Measurements from ENCODE around the gene ZNRF3. TPM values are rescaled to one million over a fixed set of nuclear protein-coding genes. Genes with fewer than 3 reads are reported as not detected.
"Not testable (repeated sequence)": the region's sequence is repeated elsewhere in the genome, so short reads cannot be mapped to it uniquely, and the experiment has no call there.

The ZNRF3 gene
- total RNA-seq, 1 donor from 2014 or later = 0.69 TPM

DNA sequence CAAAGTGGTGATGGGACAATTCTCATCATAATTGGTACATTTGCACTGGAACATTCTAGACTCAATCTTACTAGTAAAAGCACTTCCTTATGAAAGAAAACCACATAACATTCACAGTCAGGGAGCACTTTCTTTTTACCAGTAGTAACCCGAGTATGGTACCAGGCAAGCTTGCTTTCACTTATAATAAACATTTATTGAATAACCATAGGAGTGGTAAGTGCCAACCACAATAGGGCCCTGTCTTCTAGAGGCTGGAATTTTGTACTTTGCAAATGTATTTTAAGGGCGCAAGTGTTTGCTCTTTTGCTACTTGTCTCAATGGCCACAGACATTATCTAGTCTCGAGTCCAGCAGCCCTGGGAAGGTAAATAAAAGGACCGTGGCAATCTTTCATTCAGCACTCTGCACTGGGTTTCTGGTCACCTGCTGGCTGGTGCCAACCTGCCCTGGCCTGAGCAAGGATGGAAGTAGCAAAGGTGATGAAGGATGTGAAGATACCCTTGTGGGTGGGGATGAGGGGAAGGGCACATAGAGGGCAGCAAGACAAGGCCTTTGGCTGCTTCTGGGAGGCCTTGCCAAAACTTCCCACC is 154.1 kb downstream of the ZNRF3 start:
- Mint-ChIP-seq H3K9me3 (no peaks in the 10 kb centered on the region), H3K27me3 (peaks cover 11% of the 10 kb centered on the region), H3K36me3 (ENCODE audit: low read depth) (no peaks in the 10 kb centered on the region), H3K4me3 (no peak overlapping the region), H3K27ac (no peak overlapping the region), H3K4me1 (no peaks in the 10 kb centered on the region)
- TF ChIP-seq, protein P1, sequence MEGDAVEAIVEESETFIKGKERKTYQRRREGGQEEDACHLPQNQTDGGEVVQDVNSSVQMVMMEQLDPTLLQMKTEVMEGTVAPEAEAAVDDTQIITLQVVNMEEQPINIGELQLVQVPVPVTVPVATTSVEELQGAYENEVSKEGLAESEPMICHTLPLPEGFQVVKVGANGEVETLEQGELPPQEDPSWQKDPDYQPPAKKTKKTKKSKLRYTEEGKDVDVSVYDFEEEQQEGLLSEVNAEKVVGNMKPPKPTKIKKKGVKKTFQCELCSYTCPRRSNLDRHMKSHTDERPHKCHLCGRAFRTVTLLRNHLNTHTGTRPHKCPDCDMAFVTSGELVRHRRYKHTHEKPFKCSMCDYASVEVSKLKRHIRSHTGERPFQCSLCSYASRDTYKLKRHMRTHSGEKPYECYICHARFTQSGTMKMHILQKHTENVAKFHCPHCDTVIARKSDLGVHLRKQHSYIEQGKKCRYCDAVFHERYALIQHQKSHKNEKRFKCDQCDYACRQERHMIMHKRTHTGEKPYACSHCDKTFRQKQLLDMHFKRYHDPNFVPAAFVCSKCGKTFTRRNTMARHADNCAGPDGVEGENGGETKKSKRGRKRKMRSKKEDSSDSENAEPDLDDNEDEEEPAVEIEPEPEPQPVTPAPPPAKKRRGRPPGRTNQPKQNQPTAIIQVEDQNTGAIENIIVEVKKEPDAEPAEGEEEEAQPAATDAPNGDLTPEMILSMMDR (IDR thresholded peaks at IDR 0.05) = no peak
- ATAC-seq (ENCODE audit: low read depth) = no peak
- intact Hi-C loops (cut with micrococcal nuclease) = no loop called here
- ChIA-PET POLR2A (no interaction called here), CTCF (interaction anchor here (1.0 to 7.0 kb wide), 3 partner anchors 8 to 435 kb away, joined by 3 to 77 read pairs (median 7); no protein-coding TSS in a partner anchor)
- no peak for DNase-seq

DNA sequence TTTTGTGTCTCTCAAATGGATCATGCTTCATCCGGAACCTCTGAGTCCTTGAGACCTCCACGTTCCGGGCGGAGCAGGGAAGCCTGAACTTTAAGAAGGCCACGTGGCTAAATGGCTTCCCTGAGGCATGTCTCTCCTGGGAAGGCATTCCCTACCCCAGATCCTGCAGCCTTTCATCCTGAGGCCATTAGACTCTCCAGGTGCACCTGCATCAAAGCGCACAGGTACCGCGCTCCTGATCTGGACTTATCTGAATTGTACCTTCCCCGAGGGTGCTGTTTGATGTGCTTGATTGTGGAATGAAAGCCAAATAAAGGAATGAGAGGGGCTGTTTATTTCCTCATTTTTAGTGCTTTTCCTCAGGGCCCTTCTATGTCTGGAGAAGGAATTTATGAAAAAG is 155.8 kb downstream of the ZNRF3 start:
- POLR2A ChIA-PET = no interaction called here
- CTCF ChIA-PET = interaction anchor here (3.4 to 7.1 kb wide), 4 partner anchors 181 to 437 kb away, joined by 26 to 87 read pairs (median 61); no protein-coding TSS in a partner anchor
- H3K36me3 Mint-ChIP-seq (ENCODE audit: low read depth) = no peaks in the 10 kb centered on the region
- H3K4me3 Mint-ChIP-seq = no peak overlapping the region
- peaks cover 3% of the 10 kb centered on the region for H3K27me3 Mint-ChIP-seq
- H3K9me3 Mint-ChIP-seq = no peaks in the 10 kb centered on the region
- no peak for DNase-seq
- intact Hi-C loops (cut with micrococcal nuclease) = no loop called here
- ATAC-seq (ENCODE audit: low read depth) = no peak
- no peaks in the 10 kb centered on the region for H3K4me1 Mint-ChIP-seq
- H3K27ac Mint-ChIP-seq = no peak overlapping the region
- TF ChIP-seq, protein P1 (IDR thresholded peaks at IDR 0.05) = no peak

DNA sequence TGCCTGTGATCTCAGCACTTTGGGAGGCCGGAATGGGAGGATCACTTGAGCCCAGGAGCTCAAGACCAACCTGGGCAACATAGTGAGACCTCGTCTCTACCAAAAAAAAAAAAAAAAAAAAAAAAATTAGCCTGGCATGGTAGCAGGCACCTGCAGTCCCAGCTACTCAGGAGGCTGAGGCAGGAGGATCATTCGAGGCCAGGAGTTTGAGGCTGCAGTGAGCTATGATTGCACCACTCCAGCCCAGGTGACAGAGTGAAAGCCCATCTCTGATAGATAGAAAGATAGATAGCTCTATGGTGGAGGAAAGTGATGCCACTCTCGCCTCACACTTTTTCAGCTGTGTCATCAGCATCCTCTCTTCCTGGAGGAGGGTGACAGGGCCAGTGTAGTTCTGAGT is 156.3 kb downstream of the ZNRF3 start:
- DNase-seq; H3K27ac Mint-ChIP-seq; POLR2A ChIA-PET; H3K27me3 Mint-ChIP-seq; H3K4me1 Mint-ChIP-seq; ATAC-seq (ENCODE audit: low read depth); H3K9me3 Mint-ChIP-seq; H3K4me3 Mint-ChIP-seq; H3K36me3 Mint-ChIP-seq (ENCODE audit: low read depth): not testable (repeated sequence)
- intact Hi-C loops (cut with micrococcal nuclease) = loop anchor here (1.0 kb wide), 4 partner anchors 184 to 1019 kb away; no protein-coding TSS in a partner anchor
- CTCF ChIA-PET = interaction anchor here (0.9 to 7.1 kb wide), 6 partner anchors 182 to 787 kb away, joined by 3 to 87 read pairs (median 36); no protein-coding TSS in a partner anchor

DNA sequence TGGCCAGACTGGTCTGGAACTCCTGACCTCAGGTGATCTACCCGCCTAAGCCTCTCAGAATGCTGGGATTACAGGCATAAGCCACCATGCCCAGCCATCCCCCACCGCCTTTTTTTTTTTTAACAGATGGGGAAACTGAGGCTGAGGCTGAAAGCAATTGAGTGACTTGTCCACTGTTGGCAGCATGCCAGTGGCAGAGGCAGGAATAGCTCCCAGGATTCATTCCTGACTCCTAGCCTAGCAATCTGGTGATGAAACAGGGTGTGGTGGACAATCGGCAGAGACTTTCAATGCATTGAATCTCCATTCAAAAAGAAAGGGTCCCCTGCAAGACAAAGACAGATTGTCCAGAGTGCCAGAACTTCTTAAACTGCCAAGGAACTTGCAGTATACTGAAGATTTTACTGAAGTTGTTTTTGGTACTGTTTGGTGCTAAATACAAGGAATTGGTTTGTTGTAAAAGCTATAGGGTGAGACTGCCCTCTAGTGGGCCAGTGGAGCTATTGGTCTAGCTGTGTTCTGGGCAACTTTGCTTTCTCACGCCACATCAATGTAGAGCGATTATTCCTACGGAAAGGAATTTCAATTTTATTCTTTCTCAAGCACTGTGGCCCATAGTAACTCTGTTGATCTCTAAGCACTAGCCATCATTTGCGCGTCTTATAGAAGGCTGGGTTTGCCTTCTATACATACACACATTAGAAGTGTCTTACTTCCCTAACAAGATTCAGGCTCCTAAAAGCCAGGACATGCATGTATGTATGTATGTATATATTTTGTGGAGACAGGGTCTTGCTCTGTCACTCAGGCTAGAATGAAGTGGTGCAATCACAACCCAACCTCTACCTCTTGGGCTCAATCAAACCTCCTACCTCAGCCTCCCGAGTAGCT is 157.3 kb downstream of the ZNRF3 start:
- H3K27ac Mint-ChIP-seq = no peak overlapping the region
- H3K27me3 Mint-ChIP-seq = peaks cover 3% of the 10 kb centered on the region
- TF ChIP-seq, protein P1 (IDR thresholded peaks at IDR 0.05) = no peak
- no peak overlapping the region for H3K4me3 Mint-ChIP-seq
- H3K9me3 Mint-ChIP-seq = no peaks in the 10 kb centered on the region
- no peaks in the 10 kb centered on the region for H3K36me3 Mint-ChIP-seq (ENCODE audit: low read depth)
- intact Hi-C loops (cut with micrococcal nuclease) = loop anchor here (1.0 kb wide), 4 partner anchors 185 to 1020 kb away; no protein-coding TSS in a partner anchor
- POLR2A ChIA-PET = no interaction called here
- no peaks in the 10 kb centered on the region for H3K4me1 Mint-ChIP-seq
- CTCF ChIA-PET = interaction anchor here (0.6 to 7.1 kb wide), 26 partner anchors 8 to 1021 kb away, joined by 3 to 87 read pairs (median 4); partner anchors contain the start of gene CCDC117
- peak; percentile 61 for ATAC-seq (ENCODE audit: low read depth)
- no peak for DNase-seq

DNA sequence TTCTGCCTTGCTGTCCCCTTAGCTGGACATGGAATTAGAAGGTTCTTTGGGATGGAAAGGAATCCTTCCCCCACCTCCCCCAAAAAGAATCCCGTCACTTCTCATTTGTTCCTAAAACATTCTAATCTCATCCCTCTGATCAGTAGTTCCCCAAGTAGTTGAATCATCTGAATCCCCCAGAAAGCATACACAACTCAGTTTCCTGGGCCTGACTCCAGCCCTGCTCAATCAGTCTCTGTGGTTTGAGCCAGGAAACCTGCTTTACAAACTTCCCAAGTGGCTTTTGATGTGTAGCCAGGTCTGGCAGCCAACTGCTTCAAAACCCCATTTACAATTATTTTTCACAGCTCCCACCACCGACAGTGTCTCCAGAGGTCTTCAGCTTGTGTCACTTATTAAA is 158.0 kb downstream of the ZNRF3 start:
- CTCF ChIA-PET = interaction anchor here (0.6 to 7.1 kb wide), 17 partner anchors 10 to 1021 kb away, joined by 3 to 87 read pairs (median 5); no protein-coding TSS in a partner anchor
- Mint-ChIP-seq H3K4me3 (no peak overlapping the region), H3K4me1 (no peaks in the 10 kb centered on the region), H3K9me3 (no peaks in the 10 kb centered on the region), H3K27me3 (peaks cover 3% of the 10 kb centered on the region), H3K27ac (no peak overlapping the region), H3K36me3 (ENCODE audit: low read depth) (no peaks in the 10 kb centered on the region)
- ATAC-seq (ENCODE audit: low read depth) (no peak), DNase-seq (no peak)
- POLR2A ChIA-PET = no interaction called here
- TF ChIP-seq, protein P1 (IDR thresholded peaks at IDR 0.05) = no peak
- intact Hi-C loops (cut with micrococcal nuclease) = no loop called here

Measured in activated B cell treated with CpG ODN at 0.5 μM for 24 hours (primary cell).